PC-9 (cell line): ENCODE results near the gene GPR63. TPM values are rescaled to one million over a fixed set of nuclear protein-coding genes. Genes with fewer than 3 reads are reported as not detected.
"Not testable (repeated sequence)": the region's sequence is repeated elsewhere in the genome, so short reads cannot be mapped to it uniquely, and the experiment has no call there.

Source experiments
- Bru-seq: library from RNA; stranded (reverse); fragments of 400-500 nt; gene quantifications from one replicate; lab custom pipeline; 2021; lab: Mats Ljungman, UMichigan
- BruChase-seq, 2 experiments: library from RNA; stranded (reverse); fragments of 400-500 nt; gene quantifications; one replicate each; lab custom pipeline; 2021; lab: Mats Ljungman, UMichigan
- BruUV-seq: library from RNA; stranded (reverse); fragments of 400-500 nt; replicated peaks from 2 replicates; lab custom pipeline; 2021; lab: Mats Ljungman, UMichigan
- CTCF ChIA-PET: fragments of 300-600 bp; sonication (Branson Sonifier 250); formaldehyde crosslinking; loops from one replicate; lab custom pipeline; 2022; ENCODE audit warnings: antibody characterized with exemption; lab: Charles Lee
- POLR2A ChIA-PET: fragments of 300-600 bp; sonication (Branson Sonifier 250); formaldehyde crosslinking; loops from one replicate; lab custom pipeline; 2022; ENCODE audit warnings: antibody characterized with exemption; ENCODE audit not compliant: unreplicated experiment; lab: Charles Lee
- DNase-seq, 2 experiments: peaks; one replicate each; pipeline versions ENCODE4 v3.0.0 to v3.0.0-alpha.2; 2015 to 2022; ENCODE audit warnings: mixed read lengths in 1 of 2
- H2AFZ ChIP-seq: fragments of 200-600 bp; sonication (generic); 2 replicates; pipeline ENCODE4 v1.8.1; 2017; ENCODE audit warnings: antibody characterized with exemption
- H3F3A ChIP-seq: fragments of 200-600 bp; sonication (generic); 2 replicates; pipeline ENCODE4 v1.8.1; 2017; ENCODE audit warnings: antibody characterized with exemption, mild to moderate bottlenecking, low read depth; ENCODE audit not compliant: insufficient read depth
- H3K27ac ChIP-seq: fragments of 200-600 bp; sonication (generic); 2 replicates; pipeline ENCODE4 v1.6.1; 2016; ENCODE audit warnings: mixed run types
- H3K27me3 ChIP-seq: fragments of 200-600 bp; sonication (generic); 2 replicates; pipeline ENCODE4 v1.6.1; 2016; ENCODE audit warnings: low read depth, mixed run types; ENCODE audit not compliant: insufficient read depth
- H3K36me3 ChIP-seq: fragments of 200-600 bp; sonication (generic); 2 replicates; pipeline ENCODE4 v1.6.1; 2016; ENCODE audit warnings: low read depth, mixed run types
- H3K4me1 ChIP-seq: fragments of 200-600 bp; sonication (generic); replicated peaks from 2 replicates; pipeline ENCODE4 v1.6.1; 2016; ENCODE audit warnings: mixed run types; ENCODE audit not compliant: insufficient read depth
- H3K4me2 ChIP-seq: fragments of 200-600 bp; sonication (generic); 2 replicates; pipeline ENCODE4 v1.6.1; 2017; ENCODE audit warnings: mixed run types
- H3K4me3 ChIP-seq: fragments of 200-600 bp; sonication (generic); 2 replicates; pipeline ENCODE4 v1.6.1; 2016; ENCODE audit warnings: mixed run types
- H3K79me2 ChIP-seq: fragments of 200-600 bp; sonication (generic); 2 replicates; pipeline ENCODE4 v1.6.1; 2017; ENCODE audit warnings: low read depth, mixed run types
- H3K9me2 ChIP-seq: fragments of 200-600 bp; sonication (generic); 2 replicates; pipeline ENCODE4 v1.8.1; 2017; ENCODE audit warnings: mild to moderate bottlenecking; ENCODE audit not compliant: insufficient read depth
- H3K9me3 ChIP-seq: fragments of 200-600 bp; sonication (generic); 2 replicates; pipeline ENCODE4 v1.8.1; 2016; ENCODE audit warnings: low read depth; ENCODE audit not compliant: insufficient read depth
- H4K20me1 ChIP-seq: fragments of 200-600 bp; sonication (generic); 2 replicates; pipeline ENCODE4 v1.8.1; 2017; ENCODE audit not compliant: insufficient read depth
- CTCF ChIP-seq: fragments of 200-600 bp; sonication (generic); conservative IDR thresholded peaks from 2 replicates; pipeline ENCODE4 v1.6.1; 2017; ENCODE audit warnings: mixed run types, antibody characterized with exemption, mild to moderate bottlenecking, moderate library complexity
- EZH2 ChIP-seq: fragments of 200-600 bp; sonication (generic); IDR thresholded peaks from 2 replicates; pipeline ENCODE4 v1.8.0; 2017; ENCODE audit warnings: antibody characterized with exemption, low read depth
- intact Hi-C: fragments of 100-400 bp; cut with micrococcal nuclease; formaldehyde crosslinking; loops from one replicate; pipeline ENCODE4 v1.10.0; 2022; ENCODE audit not compliant: unreplicated experiment
- long read RNA-seq: library from polyadenylated mRNA; stranded (forward); transcript quantifications from one replicate; pipeline ENCODE4 v2.0.0, GENCODE V29; 2022
- total RNA-seq: library from RNA; stranded (reverse); gene quantifications from 2 replicates; pipeline ENCODE4 v1.2.3, GENCODE V29; 2021

Gene GPR63
- 1.3 and 1.9 TPM in 2 replicates for total RNA-seq
- Bru-seq, nascent RNA, result percentile 54 among the genes with signal in this experiment
- percentile 50 among the genes with signal in this experiment for BruChase-seq, experiment 1, labeled RNA remaining after a 2-hour chase
- percentile 40 among the genes with signal in this experiment for BruChase-seq, experiment 2, labeled RNA remaining after a 6-hour chase
- long read RNA-seq, full-length matches to known transcripts, result 1 of 2 reads
- long read RNA-seq, partial matches to known transcripts, result 0 of 2 reads
- long read RNA-seq, other reads (novel, unspliced or antisense), result 1 of 2 reads

DNA sequence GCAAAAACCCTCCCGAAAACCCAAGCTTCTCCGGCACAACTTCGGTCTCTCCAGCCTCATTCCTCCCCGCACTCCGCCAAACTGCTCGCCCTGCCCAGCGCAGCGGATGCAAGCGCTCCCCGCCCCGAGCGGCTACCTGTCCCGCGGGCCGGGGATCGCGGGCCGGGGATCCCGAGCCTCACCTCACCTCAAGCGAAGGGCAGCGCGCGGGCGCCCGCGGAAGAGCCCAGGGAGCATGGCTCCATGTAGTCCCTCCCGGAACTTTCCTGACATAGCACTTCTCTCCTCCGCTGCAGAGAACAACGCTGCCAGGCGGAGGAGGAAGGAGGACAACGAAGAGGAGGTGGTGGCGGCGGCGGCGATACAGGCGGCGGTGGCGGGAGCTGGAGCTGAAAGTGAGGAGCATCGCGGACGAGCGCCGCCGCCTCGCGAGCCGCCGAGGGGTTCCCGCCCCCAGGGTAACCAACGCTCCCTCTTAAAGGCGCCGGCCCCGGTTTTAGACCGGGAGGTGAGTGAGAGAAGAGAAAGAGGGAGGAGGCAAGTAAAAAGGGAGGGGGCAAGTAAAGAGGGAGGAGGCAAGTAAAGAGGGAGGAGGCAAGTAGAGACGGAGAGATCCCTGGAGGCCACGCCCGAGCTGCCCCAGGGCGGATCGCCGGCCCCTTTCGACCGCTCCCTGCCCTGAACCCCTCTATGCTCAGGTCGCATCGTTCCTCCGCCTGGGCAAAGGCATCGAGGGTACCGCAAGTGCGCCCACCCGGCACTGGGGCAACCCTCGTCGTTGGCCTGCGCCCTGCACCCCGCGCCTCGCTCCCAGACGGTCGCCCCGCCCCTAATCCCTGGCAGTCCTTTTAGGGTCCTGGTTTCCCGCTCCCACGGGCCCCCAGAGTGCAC, at the start of gene GPR63:
Gene GPR63 (minus strand): TSS at position 397 of the 891 bp plus-strand sequence. CDS start 37,746 bp downstream, outside the sequence.
- intact Hi-C loops, result loop anchor here (1.0 kb wide), 1 partner anchor 60 kb away; the partner anchor contains the start of gene NDUFAF4
- peak; percentile 60 to 73 for DNase-seq
- no peaks in the 10 kb centered on the region for H4K20me1 ChIP-seq
- no peaks in the 10 kb centered on the region for H3K79me2 ChIP-seq
- peak within 1 kb of the TSS; percentile 88 for H3K4me2 ChIP-seq
- peaks cover 6% of the 10 kb centered on the region; the same call in 1 of the 2 replicates for H3F3A ChIP-seq
- H3K4me3 ChIP-seq, result peak within 1 kb of the TSS; percentile 69
- ChIA-PET CTCF (no interaction called here), POLR2A (no interaction called here)
- H3K9me2 ChIP-seq, result no peaks in the 10 kb centered on the region
- no peak within 1 kb of the TSS for H3K27ac ChIP-seq
- no peaks in the 10 kb centered on the region; the same call in 1 of the 2 replicates for H3K27me3 ChIP-seq
- no TSS peak for BruUV-seq
- TF ChIP-seq EZH2 (no peak), CTCF (no peak)
- no peaks in the 10 kb centered on the region for H3K36me3 ChIP-seq
- no peaks in the 10 kb centered on the region for H3K9me3 ChIP-seq
- peaks cover 13% of the 10 kb centered on the region for H3K4me1 ChIP-seq
- H2AFZ ChIP-seq, result peak within 1 kb of the TSS; percentile 99

DNA sequence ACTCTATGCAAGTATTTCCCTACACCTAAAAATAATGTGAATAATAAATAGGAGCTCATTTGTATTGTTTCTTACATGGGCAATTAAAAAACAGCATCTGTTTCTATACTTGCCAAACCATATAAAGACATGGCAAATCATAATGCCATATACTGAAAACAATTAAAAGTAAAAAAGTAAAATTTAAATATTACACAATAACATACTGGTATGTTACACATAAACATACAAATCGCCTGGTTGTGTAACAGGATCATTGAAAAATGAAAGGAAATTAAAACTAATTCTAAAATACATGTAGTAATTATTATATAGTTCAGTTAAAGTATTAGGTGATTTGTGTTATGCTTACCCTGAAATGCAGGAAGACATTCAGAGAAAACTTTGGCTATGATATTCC, 49.2 kb upstream of the GPR63 start:
- H3K4me1 ChIP-seq, result no peaks in the 10 kb centered on the region
- no peaks in the 10 kb centered on the region for H3K79me2 ChIP-seq
- H3K4me2 ChIP-seq, result no peak overlapping the region
- H3K9me2 ChIP-seq, result no peaks in the 10 kb centered on the region
- no peak overlapping the region for H2AFZ ChIP-seq
- no peaks in the 10 kb centered on the region; the same call in 1 of the 2 replicates for H3K36me3 ChIP-seq
- no peak overlapping the region for H3K27ac ChIP-seq
- BruUV-seq, result no TSS peak
- ChIA-PET POLR2A (no interaction called here), CTCF (no interaction called here)
- H3F3A ChIP-seq, result 0 out of 2 replicates have a peak, but pooled peaks cover 4% of the 10 kb centered on the region
- no peak for DNase-seq
- H3K9me3 ChIP-seq, result no peaks in the 10 kb centered on the region
- no peaks in the 10 kb centered on the region for H3K27me3 ChIP-seq
- H3K4me3 ChIP-seq, result no peak overlapping the region
- intact Hi-C loops, result no loop called here
- TF ChIP-seq CTCF (no peak), EZH2 (no peak)
- no peaks in the 10 kb centered on the region for H4K20me1 ChIP-seq

GRCh38 chr6:96885187-96885631, 47.9 kb upstream of the GPR63 start:
- DNase-seq, H3K4me3 ChIP-seq, H3K27ac ChIP-seq, intact Hi-C loops, H3K36me3 ChIP-seq, H3K27me3 ChIP-seq, CTCF ChIA-PET, H3K4me2 ChIP-seq, H3K9me3 ChIP-seq, H2AFZ ChIP-seq, H3K4me1 ChIP-seq, BruUV-seq, H4K20me1 ChIP-seq, POLR2A ChIA-PET, H3K79me2 ChIP-seq, H3F3A ChIP-seq, H3K9me2 ChIP-seq: not testable (repeated sequence)
